Measurements from ENCODE around the gene RNF213.

The RNF213 gene

GRCh38 chr17:80264205-80265075, 3.8 kb downstream of the RNF213 start:
- DNase-seq (ENCODE audit: low read depth): no peak
- peak overlapping the region; percentile 54 for H3K4me3 ChIP-seq (ENCODE audit: low read depth, low read length)
- no peak for TF ChIP-seq CTCF (conservative IDR thresholded peaks at IDR 0.05; ENCODE audit: low read depth, low read length)

GRCh38 chr17:80265205-80266068, 4.8 kb downstream of the RNF213 start:
- TF ChIP-seq CTCF (conservative IDR thresholded peaks at IDR 0.05; ENCODE audit: low read depth, low read length): no peak
- no peak overlapping the region for H3K4me3 ChIP-seq (ENCODE audit: low read depth, low read length)
- no peak for DNase-seq (ENCODE audit: low read depth)

- no peak for DNase-seq (ENCODE audit: low read depth)
- no peak overlapping the region for H3K4me3 ChIP-seq (ENCODE audit: low read depth, low read length)
- TF ChIP-seq CTCF (conservative IDR thresholded peaks at IDR 0.05; ENCODE audit: low read depth, low read length): no peak
Observed at GRCh38 chr17:80267391-80267790, 6.7 kb downstream of the RNF213 start.

- DNase-seq (ENCODE audit: low read depth): no peak
- no peak overlapping the region for H3K4me3 ChIP-seq (ENCODE audit: low read depth, low read length)
- TF ChIP-seq CTCF (conservative IDR thresholded peaks at IDR 0.05; ENCODE audit: low read depth, low read length): no peak
Observed at GRCh38 chr17:80268427-80268826, 7.8 kb downstream of the RNF213 start.

GRCh38 chr17:80269405-80269807, 8.8 kb downstream of the RNF213 start:
- TF ChIP-seq CTCF (conservative IDR thresholded peaks at IDR 0.05; ENCODE audit: low read depth, low read length): no peak
- no peak for DNase-seq (ENCODE audit: low read depth)
- no peak overlapping the region for H3K4me3 ChIP-seq (ENCODE audit: low read depth, low read length)

- H3K4me3 ChIP-seq (ENCODE audit: low read depth, low read length): no peak overlapping the region
- no peak for TF ChIP-seq CTCF (conservative IDR thresholded peaks at IDR 0.05; ENCODE audit: low read depth, low read length)
- DNase-seq (ENCODE audit: low read depth): no peak
Observed at GRCh38 chr17:80270104-80270503, 9.5 kb downstream of the RNF213 start.
